Measurements from ENCODE around the gene ANO5.

GRCh38 chr11:22157531-22157930 lies 35.4 kb upstream of the ANO5 start:
- TF ChIP-seq POLR2AphosphoS5 (IDR thresholded peaks at IDR 0.05; ENCODE audit: low read depth, low read length) (no peak), MAFK (IDR thresholded peaks at IDR 0.05; ENCODE audit: low read depth, low read length) (no peak), YY1 (IDR thresholded peaks at IDR 0.05; ENCODE audit: low read depth, low read length) (no peak), CTCF (IDR thresholded peaks at IDR 0.05; ENCODE audit: control extremely low read depth in 1 of 3, insufficient read depth in 1 of 3, low read depth in 1 of 3, low read length in 3 of 3) (no peak), SP2 (IDR thresholded peaks at IDR 0.05; ENCODE audit: low read length) (no peak), TBP (IDR thresholded peaks at IDR 0.05; ENCODE audit: low read depth, low read length) (no peak), ATF3 (IDR thresholded peaks at IDR 0.05; ENCODE audit: insufficient read depth, low read depth, low read length) (no peak), SIX5 (IDR thresholded peaks at IDR 0.05; ENCODE audit: low read depth, low read length) (no peak)

All from H1 (cell line).